CD4-positive, alpha-beta T cell treated with Interferon gamma for 1 hour (primary cell): Measurements from ENCODE around the gene TTF2.

Experiments used
- DNase-seq: peaks from one replicate; pipeline ENCODE4 v3.0.0-alpha.2; 2020

The TTF2 gene

GRCh38 chr1:117059678-117060440 is at the start of gene TTF2:
Gene TTF2 (plus strand): TSS chr1:117060326. CDS start chr1:117060347, 21 bp downstream.
- DNase-seq, result peak; percentile 96

- no peak for DNase-seq
Measured at GRCh38 chr1:117011334-117011733, 48.8 kb upstream of the TTF2 start.

- no peak for DNase-seq
Measured at GRCh38 chr1:117013309-117013858, 46.7 kb upstream of the TTF2 start.

- no peak for DNase-seq
Measured at GRCh38 chr1:117014209-117014608, 45.9 kb upstream of the TTF2 start.

GRCh38 chr1:117015724-117016123 is 44.4 kb upstream of the TTF2 start:
- no peak for DNase-seq

GRCh38 chr1:117017062-117017461 is 43.1 kb upstream of the TTF2 start:
- DNase-seq, result no peak

- DNase-seq, result no peak
Measured at GRCh38 chr1:117017648-117018047, 42.5 kb upstream of the TTF2 start.

GRCh38 chr1:117020526-117021156 is 39.5 kb upstream of the TTF2 start:
- DNase-seq, result no peak

- no peak for DNase-seq
Measured at GRCh38 chr1:117022114-117022513, 38.0 kb upstream of the TTF2 start.

- no peak for DNase-seq
Measured at GRCh38 chr1:117025568-117025967, 34.6 kb upstream of the TTF2 start.

- no peak for DNase-seq
Measured at GRCh38 chr1:117026361-117026760, 33.8 kb upstream of the TTF2 start.

GRCh38 chr1:117029685-117030084 is 30.4 kb upstream of the TTF2 start:
- no peak for DNase-seq

- no peak for DNase-seq
Measured at GRCh38 chr1:117030271-117030877, 29.8 kb upstream of the TTF2 start.

- DNase-seq, result no peak
Measured at GRCh38 chr1:117032266-117032665, 27.9 kb upstream of the TTF2 start.

GRCh38 chr1:117032681-117033539 is 27.2 kb upstream of the TTF2 start:
- DNase-seq, result no peak

- no peak for DNase-seq
Measured at GRCh38 chr1:117033772-117034171, 26.4 kb upstream of the TTF2 start.

- no peak for DNase-seq
Measured at GRCh38 chr1:117034791-117035290, 25.3 kb upstream of the TTF2 start.

- no peak for DNase-seq
Measured at GRCh38 chr1:117036018-117036461, 24.1 kb upstream of the TTF2 start.

- no peak for DNase-seq
Measured at GRCh38 chr1:117037802-117038201, 22.3 kb upstream of the TTF2 start.

GRCh38 chr1:117038236-117038635 is 21.9 kb upstream of the TTF2 start:
- no peak for DNase-seq

- no peak for DNase-seq
Measured at GRCh38 chr1:117044217-117044616, 15.9 kb upstream of the TTF2 start.

GRCh38 chr1:117045644-117046043 is 14.5 kb upstream of the TTF2 start:
- no peak for DNase-seq

GRCh38 chr1:117046781-117047180 is 13.3 kb upstream of the TTF2 start:
- DNase-seq, result no peak
